Kidney epithelial cell (primary cell): ENCODE data around the gene HLA-B. TPM values are rescaled to one million over a fixed set of nuclear protein-coding genes. Genes with fewer than 3 reads are reported as not detected.
"Not testable (repeated sequence)": the region's sequence is repeated elsewhere in the genome, so short reads cannot be mapped to it uniquely, and the experiment has no call there.

ENCODE experiments used
- DNase-seq: peaks from one replicate; pipeline ENCODE4 v3.0.0-alpha.2; 2010; ENCODE audit warnings: low read depth
- H3K27me3 ChIP-seq: 2 replicates; pipeline ENCODE4 v1.6.0; 2011; ENCODE audit warnings: low read length; ENCODE audit not compliant: control insufficient read depth, insufficient read depth
- H3K36me3 ChIP-seq: 2 replicates; pipeline ENCODE4 v1.5.1; 2011; ENCODE audit warnings: low read length; ENCODE audit not compliant: control insufficient read depth, insufficient read depth
- H3K4me3 ChIP-seq: 2 replicates; pipeline ENCODE4 v1.5.1; 2011; ENCODE audit warnings: low read depth, mild to moderate bottlenecking, control low read depth, low read length
- CTCF ChIP-seq: IDR thresholded peaks from 2 replicates; pipeline ENCODE4 v1.5.1; 2011; ENCODE audit warnings: mild to moderate bottlenecking, moderate library complexity, low read length, control low read depth, inconsistent platforms; ENCODE audit not compliant: insufficient read depth, poor library complexity, severe bottlenecking
- total RNA-seq: library from RNA; depleted of rRNA; stranded (reverse); fragments of >200 nt; gene quantifications from 2 replicates; pipeline ENCODE4 v1.2.3, GENCODE V29; 2015

HLA-B gene
- total RNA-seq, 1 donor from 2014 or later, result 484 TPM

- no peaks in the 10 kb centered on the region for H3K36me3 ChIP-seq
- TF ChIP-seq CTCF, result no peak
- no peaks in the 10 kb centered on the region for H3K27me3 ChIP-seq
- DNase-seq, result no peak
- peak overlapping the region; percentile 60 for H3K4me3 ChIP-seq
Measured at GRCh38 chr6:31400467-31401289, 43.7 kb upstream of the HLA-B start.

GRCh38 chr6:31399589-31400466 lies 42.8 kb upstream of the HLA-B start:
- peak; percentile 54 for DNase-seq
- no peaks in the 10 kb centered on the region for H3K36me3 ChIP-seq
- no peaks in the 10 kb centered on the region for H3K27me3 ChIP-seq
- H3K4me3 ChIP-seq, result peak overlapping the region; percentile 60
- TF ChIP-seq CTCF, result peak; percentile 96

GRCh38 chr6:31397901-31398525 lies 41.0 kb upstream of the HLA-B start:
- no peak overlapping the region for H3K4me3 ChIP-seq
- no peaks in the 10 kb centered on the region for H3K27me3 ChIP-seq
- no peak for DNase-seq
- no peak for TF ChIP-seq CTCF
- no peaks in the 10 kb centered on the region for H3K36me3 ChIP-seq

- H3K4me3 ChIP-seq, DNase-seq, H3K27me3 ChIP-seq: not testable (repeated sequence)
Measured at GRCh38 chr6:31397153-31397499, 40.1 kb upstream of the HLA-B start.

GRCh38 chr6:31396422-31397152 lies 39.6 kb upstream of the HLA-B start:
- no peaks in the 10 kb centered on the region for H3K27me3 ChIP-seq
- no peak for DNase-seq
- TF ChIP-seq CTCF, result peak; percentile 89
- no peaks in the 10 kb centered on the region for H3K36me3 ChIP-seq
- no peak overlapping the region for H3K4me3 ChIP-seq

More at GRCh38 chr6:31397153-31397499, 40.1 kb upstream of the HLA-B start:
- not testable (repeated sequence) for H3K36me3 ChIP-seq
